Spleen (tissue), 7 donors: ENCODE data around the gene PHRF1.
"Not testable (repeated sequence)": the region's sequence is repeated elsewhere in the genome, so short reads cannot be mapped to it uniquely, and the experiment has no call there.

ENCODE experiments used
- POLR2A ChIP-seq, 3 donors: fragments of 450-650 bp; IDR thresholded peaks; one replicate each; pipeline ENCODE4 v1.5.1; 2017; ENCODE audit warnings: antibody characterized with exemption in 3 of 3, mild to moderate bottlenecking in 1 of 3
- TF ChIP-seq, protein P1 (sequence below), 11 experiments: fragments of 200-600 bp in 7 of 11; fragments of 450-650 bp in 4 of 11; sonication (generic) in 4 of 11; IDR thresholded peaks in 8 of 11; conservative IDR thresholded peaks in 3 of 11; 1 replicate in 7 of 11; 2 replicates in 4 of 11; pipeline versions ENCODE4 v1.4.0 to v1.8.0; 2016 to 2021; ENCODE audit warnings: antibody characterized with exemption in 11 of 11, inconsistent platforms in 4 of 11, mild to moderate bottlenecking in 1 of 11
- donor health status: DM: no; HTN: no; CAD: no; lungs with moderate emphysema.
- donor health status: DM: no; HTN: no; CAD: no.
- donor health status: DM: no; HTN: no; CAD: no.

DNA sequence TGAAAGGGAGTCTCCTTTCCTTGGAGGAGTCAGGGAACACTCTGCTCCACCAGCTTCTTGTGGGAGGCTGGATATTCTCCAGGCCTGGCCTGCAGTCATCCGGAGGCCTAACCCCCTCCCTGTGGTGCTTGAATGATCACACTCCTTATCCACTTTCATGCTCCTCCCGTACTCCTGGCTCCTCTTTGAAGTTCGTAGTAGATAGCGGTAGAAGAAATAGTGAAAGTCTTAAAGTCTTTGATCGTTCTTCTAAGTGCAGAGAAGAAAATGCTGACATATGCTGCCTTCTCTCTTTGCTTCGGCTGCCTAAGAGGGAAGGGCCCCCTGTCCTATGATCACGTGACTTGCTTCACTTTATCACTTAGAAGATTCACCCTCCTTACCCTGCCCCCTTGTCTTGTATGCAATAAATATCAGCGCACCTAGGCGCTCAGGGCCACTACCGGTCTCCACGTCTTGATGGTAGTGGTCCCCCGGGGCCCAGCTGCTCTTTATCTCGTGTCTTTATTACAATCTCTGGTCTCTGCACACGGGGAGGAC lies 2.2 kb upstream of the PHRF1 start:
- TF ChIP-seq, protein P1, sequence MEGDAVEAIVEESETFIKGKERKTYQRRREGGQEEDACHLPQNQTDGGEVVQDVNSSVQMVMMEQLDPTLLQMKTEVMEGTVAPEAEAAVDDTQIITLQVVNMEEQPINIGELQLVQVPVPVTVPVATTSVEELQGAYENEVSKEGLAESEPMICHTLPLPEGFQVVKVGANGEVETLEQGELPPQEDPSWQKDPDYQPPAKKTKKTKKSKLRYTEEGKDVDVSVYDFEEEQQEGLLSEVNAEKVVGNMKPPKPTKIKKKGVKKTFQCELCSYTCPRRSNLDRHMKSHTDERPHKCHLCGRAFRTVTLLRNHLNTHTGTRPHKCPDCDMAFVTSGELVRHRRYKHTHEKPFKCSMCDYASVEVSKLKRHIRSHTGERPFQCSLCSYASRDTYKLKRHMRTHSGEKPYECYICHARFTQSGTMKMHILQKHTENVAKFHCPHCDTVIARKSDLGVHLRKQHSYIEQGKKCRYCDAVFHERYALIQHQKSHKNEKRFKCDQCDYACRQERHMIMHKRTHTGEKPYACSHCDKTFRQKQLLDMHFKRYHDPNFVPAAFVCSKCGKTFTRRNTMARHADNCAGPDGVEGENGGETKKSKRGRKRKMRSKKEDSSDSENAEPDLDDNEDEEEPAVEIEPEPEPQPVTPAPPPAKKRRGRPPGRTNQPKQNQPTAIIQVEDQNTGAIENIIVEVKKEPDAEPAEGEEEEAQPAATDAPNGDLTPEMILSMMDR (IDR thresholded peaks at IDR 0.05 in 8 of 11, conservative IDR thresholded peaks at IDR 0.05 in 3 of 11), result not testable (repeated sequence)
- not testable (repeated sequence) for TF ChIP-seq POLR2A (IDR thresholded peaks at IDR 0.05)
